HepG2 (cell line): ENCODE results near the gene FAM118A. TPM values are rescaled to one million over a fixed set of nuclear protein-coding genes. Genes with fewer than 3 reads are reported as not detected.

Experiments used
- ATM ChIP-seq: fragments of 450-650 bp; IDR thresholded peaks from 2 replicates; pipeline ENCODE4 v1.7.1; 2017; ENCODE audit warnings: mild to moderate bottlenecking, borderline replicate concordance
- CHD2 ChIP-seq: IDR thresholded peaks from 2 replicates; pipeline ENCODE4 v1.6.1; 2011; ENCODE audit warnings: low read depth, low read length, improper control_type of control experiment
- HNRNPK ChIP-seq: fragments of 200-400 bp; formaldehyde crosslinking; IDR thresholded peaks from 2 replicates; pipeline ENCODE4 v1.6.1; 2018; ENCODE audit warnings: low read length, low read depth, moderate library complexity, mild to moderate bottlenecking; ENCODE audit not compliant: poor library complexity, severe bottlenecking
- KDM1A ChIP-seq: IDR thresholded peaks from 2 replicates; pipeline ENCODE4 v1.6.1; 2016; ENCODE audit warnings: missing compliant biosample characterization
- KLF15 ChIP-seq: sonication (generic); formaldehyde crosslinking; IDR thresholded peaks from 2 replicates; pipeline ENCODE4 v1.8.1; 2023; ENCODE audit warnings: borderline replicate concordance, mild to moderate bottlenecking, inconsistent platforms, missing genetic modification reagents, mixed read lengths
- MYNN ChIP-seq: sonication (generic); formaldehyde crosslinking; IDR thresholded peaks from 2 replicates; pipeline ENCODE4 v1.4.0; 2020; ENCODE audit warnings: mild to moderate bottlenecking, low read depth, missing genetic modification reagents
- NR2F1 ChIP-seq, 2 experiments: fragments of 450-650 bp in 1 of 2; formaldehyde crosslinking in 1 of 2; IDR thresholded peaks; 2 replicates each; pipeline versions ENCODE4 v1.5.0 to v1.6.1; 2016 to 2020; ENCODE audit warnings: mild to moderate bottlenecking in 1 of 2, missing compliant biosample characterization in 1 of 2, missing genetic modification reagents in 1 of 2, moderate library complexity in 1 of 2
- PAF1 ChIP-seq: IDR thresholded peaks from 2 replicates; pipeline ENCODE4 v1.6.1; 2016; ENCODE audit warnings: missing genetic modification reagents, missing compliant biosample characterization
- PCBP2 ChIP-seq: fragments of 200-400 bp; formaldehyde crosslinking; optimal IDR thresholded peaks from 2 replicates; pipeline ENCODE3; 2018; ENCODE audit warnings: low read length, low read depth; ENCODE audit not compliant: poor library complexity, severe bottlenecking
- PTBP1 ChIP-seq: fragments of 200-400 bp; formaldehyde crosslinking; IDR thresholded peaks from 2 replicates; pipeline ENCODE4 v1.6.1; 2018; ENCODE audit warnings: low read length, low read depth; ENCODE audit not compliant: poor library complexity, severe bottlenecking
- RAD51 ChIP-seq: fragments of 450-650 bp; IDR thresholded peaks from 2 replicates; pipeline ENCODE4 v1.6.1; 2016; ENCODE audit warnings: borderline replicate concordance
- SKI ChIP-seq: fragments of 450-650 bp; IDR thresholded peaks from one replicate; pipeline ENCODE4 v1.6.1; 2018; ENCODE audit warnings: mild to moderate bottlenecking; ENCODE audit not compliant: partially characterized antibody
- SOX5 ChIP-seq: IDR thresholded peaks from 2 replicates; pipeline ENCODE4 v1.6.1; 2016; ENCODE audit warnings: borderline replicate concordance
- SP1 ChIP-seq, 2 experiments: fragments of 450-650 bp in 1 of 2; sonication (generic) in 1 of 2; formaldehyde crosslinking in 1 of 2; IDR thresholded peaks; 2 replicates each; pipeline versions ENCODE4 v1.4.0 to v1.6.1; 2016 to 2020; ENCODE audit warnings: missing genetic modification reagents in 1 of 2
- XBP1 ChIP-seq: sonication (generic); formaldehyde crosslinking; IDR thresholded peaks from 2 replicates; pipeline ENCODE4 v1.5.0; 2020; ENCODE audit warnings: missing genetic modification reagents
- ZNF136 ChIP-seq: sonication (generic); formaldehyde crosslinking; IDR thresholded peaks from 2 replicates; pipeline ENCODE4 v1.8.1; 2022; ENCODE audit warnings: low read depth, mild to moderate bottlenecking, moderate library complexity, missing genetic modification reagents
- ZNF230 ChIP-seq: sonication (generic); formaldehyde crosslinking; IDR thresholded peaks from 2 replicates; pipeline ENCODE4 v1.4.0; 2020; ENCODE audit warnings: mild to moderate bottlenecking, missing genetic modification reagents
- ZNF235 ChIP-seq: sonication (generic); formaldehyde crosslinking; IDR thresholded peaks from 2 replicates; pipeline ENCODE4 v1.8.1; 2023; ENCODE audit warnings: mild to moderate bottlenecking, missing genetic modification reagents, borderline replicate concordance
- ZNF3 ChIP-seq: IDR thresholded peaks from 2 replicates; pipeline ENCODE4 v1.7.0; 2017; ENCODE audit warnings: inconsistent platforms
- ZNF558 ChIP-seq: sonication (generic); formaldehyde crosslinking; IDR thresholded peaks from 2 replicates; pipeline ENCODE4 v1.9.0; 2022; ENCODE audit warnings: mild to moderate bottlenecking, missing genetic modification reagents, borderline replicate concordance
- polyA plus RNA-seq, 8 experiments: library from polyadenylated mRNA; depleted of rRNA in 3 of 8; stranded (reverse) in 7 of 8; unstranded in 1 of 8; fragments of >200 nt; fragmentation: Illumina TruSeq in 4 of 8; extraction: Trizol in 4 of 8; gene quantifications; 2 replicates each; pipeline versions ENCODE4 v1.2.1 to v1.2.3, GENCODE V29; 2011 to 2016; ENCODE audit warnings: low read depth in 4 of 8, missing spikeins in 1 of 8, mixed read lengths in 1 of 8; ENCODE audit not compliant: insufficient read depth in 1 of 8
- total RNA-seq, 5 experiments: library from RNA; depleted of rRNA; stranded (reverse); fragments of >200 nt; fragmentation: Illumina TruSeq; extraction: Trizol; gene quantifications; 2 replicates each; pipeline ENCODE4 v1.2.3, GENCODE V29; 2016; ENCODE audit warnings: low read depth in 1 of 5
- TF ChIP-seq, protein P1 (sequence below): sonication (generic); formaldehyde crosslinking; IDR thresholded peaks from 2 replicates; pipeline ENCODE4 v1.4.0; 2020; ENCODE audit warnings: missing genetic modification reagents; ENCODE audit errors: not compliant biosample characterization
- TF ChIP-seq, protein P2 (sequence below): sonication (generic); formaldehyde crosslinking; IDR thresholded peaks from 2 replicates; pipeline ENCODE4 v1.4.0; 2020; ENCODE audit warnings: missing genetic modification reagents, borderline replicate concordance
- TF ChIP-seq, protein P3 (sequence below): sonication (generic); formaldehyde crosslinking; IDR thresholded peaks from 2 replicates; pipeline ENCODE4 v1.4.0; 2020; ENCODE audit warnings: missing genetic modification reagents
- TF ChIP-seq, protein P4 (sequence below): sonication (generic); formaldehyde crosslinking; IDR thresholded peaks from 2 replicates; pipeline ENCODE4 v1.8.1; 2023; ENCODE audit warnings: missing genetic modification reagents, inconsistent platforms, borderline replicate concordance

Gene FAM118A
- total and polyA plus RNA-seq, 2 of the 13 experiments (the other 11 are each of a cell fraction or from before 2014, with no cell fraction given) = 36.7 to 48.2 TPM

DNA sequence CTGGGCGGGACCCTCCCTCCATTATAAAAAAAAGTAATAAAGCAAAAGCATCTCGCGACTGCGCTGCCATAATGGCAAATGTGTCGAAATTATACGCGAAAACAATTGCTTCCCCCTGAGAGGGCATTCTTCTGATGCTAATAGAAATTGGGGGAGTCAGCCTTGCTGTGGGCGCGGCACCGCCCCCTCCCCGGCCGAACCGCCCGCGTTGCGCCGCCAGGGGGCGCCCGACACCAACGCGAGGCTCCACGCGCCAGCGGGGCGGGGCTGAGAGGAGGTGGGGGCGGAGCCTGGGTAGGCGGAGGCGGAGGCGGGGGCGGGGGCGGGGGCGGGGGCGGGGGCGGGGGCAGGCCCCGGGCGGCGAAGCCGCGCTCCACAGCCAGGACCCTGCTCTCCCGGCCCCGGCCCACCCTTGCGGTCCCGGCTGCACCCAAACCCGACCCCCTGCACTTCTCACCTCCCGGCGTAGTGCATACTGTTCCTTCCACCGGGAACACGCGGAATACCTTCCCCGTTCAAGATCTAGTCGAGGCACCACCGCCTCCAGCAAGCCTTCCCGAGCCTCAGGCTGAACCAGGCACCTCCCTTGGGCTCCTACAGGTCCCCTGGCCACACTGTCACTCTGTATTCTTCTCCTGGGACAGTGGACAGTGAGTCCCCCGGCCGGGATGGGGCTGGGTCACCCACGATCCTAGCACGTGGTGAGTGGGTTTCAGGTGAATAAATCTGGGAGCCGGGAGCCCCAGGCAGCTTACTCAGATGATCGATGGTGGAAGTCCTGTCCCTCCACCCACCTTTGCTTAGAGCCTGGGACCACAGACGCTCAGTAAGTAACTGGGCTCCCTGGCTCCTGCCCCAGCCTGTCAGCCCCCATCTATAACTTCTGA lies 40.5 kb upstream of the FAM118A start (continued):
- TF ChIP-seq, protein P1, sequence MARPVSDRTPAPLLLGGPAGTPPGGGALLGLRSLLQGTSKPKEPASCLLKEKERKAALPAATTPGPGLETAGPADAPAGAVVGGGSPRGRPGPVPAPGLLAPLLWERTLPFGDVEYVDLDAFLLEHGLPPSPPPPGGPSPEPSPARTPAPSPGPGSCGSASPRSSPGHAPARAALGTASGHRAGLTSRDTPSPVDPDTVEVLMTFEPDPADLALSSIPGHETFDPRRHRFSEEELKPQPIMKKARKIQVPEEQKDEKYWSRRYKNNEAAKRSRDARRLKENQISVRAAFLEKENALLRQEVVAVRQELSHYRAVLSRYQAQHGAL (CRISPR knock-in tag) = no peak
- 0 out of 2 replicates have a peak, but pooled peaks have one; percentile 5 for TF ChIP-seq SOX5 (CRISPR knock-in tag)
- TF ChIP-seq NR2F1 (CRISPR knock-in tag; IDR thresholded peaks at IDR 0.05) = no peak
- TF ChIP-seq ATM = no peak
- TF ChIP-seq CHD2 = no peak
- no peak for TF ChIP-seq PAF1 (CRISPR knock-in tag)
- no peak for TF ChIP-seq XBP1 (CRISPR knock-in tag)
- no peak for TF ChIP-seq MYNN (CRISPR knock-in tag)
- no peak for TF ChIP-seq ZNF235 (CRISPR knock-in tag)
- TF ChIP-seq, protein P2, sequence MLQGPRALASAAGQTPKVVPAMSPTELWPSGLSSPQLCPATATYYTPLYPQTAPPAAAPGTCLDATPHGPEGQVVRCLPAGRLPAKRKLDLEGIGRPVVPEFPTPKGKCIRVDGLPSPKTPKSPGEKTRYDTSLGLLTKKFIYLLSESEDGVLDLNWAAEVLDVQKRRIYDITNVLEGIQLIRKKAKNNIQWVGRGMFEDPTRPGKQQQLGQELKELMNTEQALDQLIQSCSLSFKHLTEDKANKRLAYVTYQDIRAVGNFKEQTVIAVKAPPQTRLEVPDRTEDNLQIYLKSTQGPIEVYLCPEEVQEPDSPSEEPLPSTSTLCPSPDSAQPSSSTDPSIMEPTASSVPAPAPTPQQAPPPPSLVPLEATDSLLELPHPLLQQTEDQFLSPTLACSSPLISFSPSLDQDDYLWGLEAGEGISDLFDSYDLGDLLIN (CRISPR knock-in tag) = no peak
- TF ChIP-seq ZNF558 (CRISPR knock-in tag) = no peak; the same call in 1 of the 2 replicates
- TF ChIP-seq, protein P3, sequence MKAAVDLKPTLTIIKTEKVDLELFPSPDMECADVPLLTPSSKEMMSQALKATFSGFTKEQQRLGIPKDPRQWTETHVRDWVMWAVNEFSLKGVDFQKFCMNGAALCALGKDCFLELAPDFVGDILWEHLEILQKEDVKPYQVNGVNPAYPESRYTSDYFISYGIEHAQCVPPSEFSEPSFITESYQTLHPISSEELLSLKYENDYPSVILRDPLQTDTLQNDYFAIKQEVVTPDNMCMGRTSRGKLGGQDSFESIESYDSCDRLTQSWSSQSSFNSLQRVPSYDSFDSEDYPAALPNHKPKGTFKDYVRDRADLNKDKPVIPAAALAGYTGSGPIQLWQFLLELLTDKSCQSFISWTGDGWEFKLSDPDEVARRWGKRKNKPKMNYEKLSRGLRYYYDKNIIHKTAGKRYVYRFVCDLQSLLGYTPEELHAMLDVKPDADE (CRISPR knock-in tag) = no peak
- TF ChIP-seq PTBP1 = no peak
- no peak for TF ChIP-seq ZNF3 (CRISPR knock-in tag)
- TF ChIP-seq HNRNPK = no peak
- no peak for TF ChIP-seq KDM1A
- TF ChIP-seq PCBP2 = no peak
- TF ChIP-seq KLF15 (CRISPR knock-in tag) = no peak
- TF ChIP-seq SP1 (IDR thresholded peaks at IDR 0.05) = no peak
- TF ChIP-seq SP1 (CRISPR knock-in tag; IDR thresholded peaks at IDR 0.05) = peak; percentile 92
- no peak for TF ChIP-seq RAD51
- no peak for TF ChIP-seq ZNF230
- TF ChIP-seq ZNF136 (CRISPR knock-in tag) = no peak
- no peak for TF ChIP-seq SKI
- TF ChIP-seq, protein P4, sequence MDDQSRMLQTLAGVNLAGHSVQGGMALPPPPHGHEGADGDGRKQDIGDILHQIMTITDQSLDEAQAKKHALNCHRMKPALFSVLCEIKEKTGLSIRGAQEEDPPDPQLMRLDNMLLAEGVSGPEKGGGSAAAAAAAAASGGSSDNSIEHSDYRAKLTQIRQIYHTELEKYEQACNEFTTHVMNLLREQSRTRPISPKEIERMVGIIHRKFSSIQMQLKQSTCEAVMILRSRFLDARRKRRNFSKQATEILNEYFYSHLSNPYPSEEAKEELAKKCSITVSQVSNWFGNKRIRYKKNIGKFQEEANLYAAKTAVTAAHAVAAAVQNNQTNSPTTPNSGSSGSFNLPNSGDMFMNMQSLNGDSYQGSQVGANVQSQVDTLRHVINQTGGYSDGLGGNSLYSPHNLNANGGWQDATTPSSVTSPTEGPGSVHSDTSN = no peak
